GM15510 (cell line): ENCODE results near the gene PLAC1.

Experiments used
- POLR2A ChIP-seq: IDR thresholded peaks from 3 replicates; pipeline ENCODE4 v1.6.1; 2011; ENCODE audit warnings: borderline replicate concordance; ENCODE audit not compliant: insufficient read length; ENCODE audit errors: extremely low read depth

The PLAC1 gene

DNA sequence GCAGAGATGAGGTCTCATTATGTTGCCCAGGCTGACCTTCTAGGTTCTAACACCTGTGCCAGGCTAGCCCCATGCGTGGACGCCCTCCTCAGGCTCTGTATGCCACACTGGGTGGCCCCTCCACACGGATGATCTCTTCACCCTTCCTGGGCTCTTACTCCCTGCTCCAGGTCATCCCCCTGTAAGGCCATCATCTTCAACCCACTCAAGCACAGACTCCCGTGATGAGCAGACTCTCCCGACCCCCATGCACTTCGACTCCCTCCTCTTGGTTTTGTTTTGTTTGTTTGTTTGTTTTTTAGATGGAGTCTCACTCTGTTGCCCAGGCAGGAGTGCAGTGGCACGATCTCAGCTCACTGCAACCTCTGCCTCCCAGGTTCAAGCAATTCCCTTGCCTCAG, 127.4 kb downstream of the PLAC1 start:
- TF ChIP-seq POLR2A, result no peak

DNA sequence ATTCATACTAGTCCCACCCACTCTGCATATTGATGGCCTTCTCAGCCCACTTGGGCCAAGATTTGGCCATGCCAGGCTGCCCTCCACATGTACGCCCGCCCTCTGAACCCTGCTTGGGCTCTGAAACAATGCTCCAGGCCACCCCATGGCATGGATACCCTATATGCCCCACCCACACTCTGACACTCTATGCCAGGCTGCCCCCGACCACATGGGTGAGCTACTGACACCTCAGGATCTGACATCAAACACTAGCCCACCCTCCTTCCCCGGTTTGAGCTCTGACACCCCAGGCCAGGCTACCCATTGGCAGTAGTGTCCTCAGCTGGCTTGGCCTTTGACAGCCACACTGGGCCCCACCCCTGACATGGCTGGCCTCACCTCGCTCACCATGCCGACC, 128.8 kb downstream of the PLAC1 start:
- no peak for TF ChIP-seq POLR2A

DNA sequence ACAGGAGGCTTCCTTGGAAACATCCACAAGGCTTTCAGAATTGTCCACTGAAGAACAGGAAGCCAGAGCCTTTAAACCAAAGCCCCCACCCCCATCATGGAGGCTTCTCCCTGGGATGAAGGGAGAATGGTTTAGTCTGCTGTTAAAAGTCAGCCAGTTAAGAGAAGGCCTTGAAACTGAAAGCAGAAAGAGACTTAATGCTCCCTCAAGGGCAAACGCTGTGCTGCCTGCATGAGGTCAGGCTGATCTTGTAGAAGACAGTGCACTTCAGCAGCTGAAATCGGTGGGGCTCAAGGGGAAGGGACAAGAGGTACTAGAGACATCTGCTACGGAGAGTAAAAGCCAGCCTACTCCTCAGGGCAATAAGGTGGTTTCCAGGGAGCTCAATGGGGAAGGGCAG, 129.3 kb downstream of the PLAC1 start:
- no peak for TF ChIP-seq POLR2A

DNA sequence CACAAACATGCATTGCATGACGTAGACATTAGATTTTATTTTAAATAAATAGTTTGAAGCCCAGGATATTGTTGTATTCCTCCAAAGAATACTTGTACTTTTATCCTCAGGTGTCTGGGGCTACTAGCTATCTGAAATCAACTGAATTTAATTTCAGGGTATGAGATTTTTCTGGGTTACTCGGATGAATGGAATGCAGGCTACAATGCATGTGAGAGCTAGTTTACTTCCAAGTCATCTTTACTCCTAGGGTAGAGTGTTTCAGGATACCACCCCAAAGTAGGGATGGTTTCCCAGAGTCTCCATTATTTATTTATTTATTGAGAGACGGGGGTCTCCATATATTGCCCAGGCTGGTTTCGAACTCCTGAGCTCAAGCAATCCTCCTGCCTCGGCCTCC, 131.9 kb downstream of the PLAC1 start:
- TF ChIP-seq POLR2A, result no peak

DNA sequence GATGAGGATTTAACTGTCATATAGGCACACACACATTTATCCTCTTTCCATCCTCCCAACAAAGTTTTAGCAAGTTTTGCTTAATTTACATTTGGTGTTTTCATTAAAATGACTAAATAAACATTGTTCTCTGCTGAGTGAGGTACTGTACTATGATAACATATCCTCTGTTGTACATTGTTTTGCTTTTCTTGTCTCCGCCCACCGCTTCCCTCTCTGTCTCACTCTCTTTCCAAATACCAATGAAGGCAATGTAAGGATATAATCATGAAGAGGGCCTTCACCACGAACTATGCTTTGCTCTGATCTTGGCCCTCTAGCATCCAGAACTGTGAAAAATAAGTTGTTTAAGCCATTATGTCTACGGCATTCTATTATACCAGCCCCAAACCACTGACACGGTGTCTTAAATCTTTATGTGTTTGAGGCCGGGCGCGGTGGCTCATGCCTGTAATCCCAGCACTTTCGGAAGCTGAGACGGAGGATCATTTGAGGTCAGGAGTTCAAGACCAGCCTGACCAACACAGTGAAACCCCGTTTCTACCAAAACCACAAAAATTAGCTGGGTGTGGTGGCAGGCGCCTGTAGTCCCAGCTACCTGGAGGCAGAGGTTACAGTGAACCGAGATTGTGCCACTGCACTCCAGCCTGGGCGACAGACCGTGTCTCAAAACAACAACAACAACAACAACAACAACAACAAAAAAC, 133.0 kb downstream of the PLAC1 start:
- TF ChIP-seq POLR2A, result no peak

DNA sequence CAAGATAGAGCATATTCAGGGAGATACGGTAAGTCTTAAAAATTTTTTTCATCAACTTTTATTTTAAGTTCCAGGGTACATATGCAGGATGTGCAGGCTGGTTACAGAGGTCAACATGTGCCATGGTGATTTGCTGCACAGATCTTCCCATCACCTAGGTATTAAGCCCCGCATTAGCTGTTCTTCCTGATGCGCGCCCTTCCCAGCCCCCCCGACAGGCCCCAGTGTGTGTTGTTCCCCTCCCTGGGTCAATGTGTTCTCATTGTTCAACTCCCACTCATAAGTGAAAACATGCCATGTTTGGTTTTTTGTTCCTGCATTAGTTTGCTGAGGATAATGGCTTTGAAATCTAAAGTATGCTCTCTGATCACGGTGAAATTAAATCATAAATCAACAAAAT, 134.1 kb downstream of the PLAC1 start:
- TF ChIP-seq POLR2A, result no peak

DNA sequence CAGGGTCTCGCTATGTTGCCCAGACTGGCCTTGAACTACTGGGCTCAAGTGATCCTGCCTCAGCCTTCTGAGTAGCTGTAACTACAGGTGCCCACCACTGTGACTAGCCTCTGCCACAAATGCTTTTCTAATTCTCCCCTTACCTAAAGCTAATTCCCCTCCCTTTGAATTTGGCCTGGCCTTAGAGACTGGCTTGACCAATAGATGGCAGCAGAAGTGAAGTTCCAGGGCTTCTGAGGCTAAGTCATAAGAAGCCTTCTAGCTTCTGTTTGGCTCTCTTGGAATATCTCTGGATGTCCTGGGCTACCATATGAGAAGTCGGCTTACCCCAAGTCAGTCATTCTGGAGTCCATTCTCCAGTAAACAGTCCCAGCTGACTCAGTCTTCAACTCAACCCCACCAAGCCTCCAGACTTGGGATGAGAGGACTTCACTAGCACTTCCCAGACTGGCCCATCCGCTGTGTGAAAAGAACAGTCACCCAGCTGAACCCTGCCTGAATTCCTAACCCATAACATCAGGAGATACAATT, 137.3 kb downstream of the PLAC1 start:
- TF ChIP-seq POLR2A, result no peak
